IMR-90 (cell line): ENCODE measurements around the gene ATP5MC3. TPM values are rescaled to one million over a fixed set of nuclear protein-coding genes. Genes with fewer than 3 reads are reported as not detected.

ENCODE experiments used
- ATAC-seq: fragments of 200-7000 bp; cut with Tn5 transposase; 2 replicates; pipeline ENCODE4 v1.9.1; 2020; ENCODE audit warnings: low read depth, mild to moderate bottlenecking, moderate library complexity
- BruUV-seq: library from RNA; stranded (reverse); fragments of 400-500 nt; replicated peaks from 2 replicates; lab custom pipeline; 2021; lab: Mats Ljungman, UMichigan
- CTCF ChIA-PET: fragments of 300-600 bp; formaldehyde crosslinking; extraction: SDS; loops from one replicate; lab custom pipeline; 2021; ENCODE audit warnings: antibody characterized with exemption; lab: Yijun Ruan, JAX
- POLR2A ChIA-PET: fragments of 300-600 bp; sonication (Branson Sonifier 250); formaldehyde crosslinking; loops from one replicate; lab custom pipeline; 2022; ENCODE audit warnings: antibody characterized with exemption; ENCODE audit not compliant: unreplicated experiment; lab: Charles Lee
- DNase-seq: peaks from one replicate; pipeline ENCODE4 v3.0.0; 2013
- H2AFZ ChIP-seq: replicated peaks from 2 replicates; pipeline ENCODE3; 2013; ENCODE audit warnings: low read length, mild to moderate bottlenecking; ENCODE audit not compliant: poor library complexity
- H2AK5ac ChIP-seq: 2 replicates; pipeline ENCODE4 v1.6.1; 2013; ENCODE audit warnings: low read depth, low read length, inconsistent platforms
- H2AK9ac ChIP-seq: replicated peaks from 2 replicates; pipeline ENCODE3; 2013; ENCODE audit warnings: mild to moderate bottlenecking, low read depth, low read length, moderate library complexity; ENCODE audit not compliant: poor library complexity
- H2BK120ac ChIP-seq: 2 replicates; pipeline ENCODE4 v1.6.1; 2013; ENCODE audit warnings: low read depth, low read length, inconsistent platforms
- H2BK15ac ChIP-seq: 3 replicates; pipeline ENCODE4 v1.6.1; 2013; ENCODE audit warnings: low read depth, low read length, inconsistent platforms
- H2BK20ac ChIP-seq: 2 replicates; pipeline ENCODE4 v1.6.1; 2013; ENCODE audit warnings: low read depth, mild to moderate bottlenecking, inconsistent platforms, low read length, moderate library complexity
- H2BK5ac ChIP-seq: 2 replicates; pipeline ENCODE4 v1.6.1; 2013; ENCODE audit warnings: mild to moderate bottlenecking, low read depth, low read length, inconsistent platforms; ENCODE audit not compliant: poor library complexity, severe bottlenecking
- H3K14ac ChIP-seq: replicated peaks from 2 replicates; pipeline ENCODE4 v1.6.1; 2013; ENCODE audit warnings: low read depth, low read length, inconsistent platforms
- H3K18ac ChIP-seq: 2 replicates; pipeline ENCODE4 v1.6.1; 2013; ENCODE audit warnings: low read depth, low read length, control low read depth
- H3K23ac ChIP-seq: 2 replicates; pipeline ENCODE4 v1.6.1; 2013; ENCODE audit warnings: low read depth, low read length, inconsistent platforms
- H3K27ac ChIP-seq: 2 replicates; pipeline ENCODE4 v1.5.1; 2013; ENCODE audit warnings: mild to moderate bottlenecking, control low read depth, low read length; ENCODE audit not compliant: insufficient read depth
- H3K27me3 ChIP-seq: 2 replicates; pipeline ENCODE4 v1.6.1; 2013; ENCODE audit warnings: low read length; ENCODE audit not compliant: control insufficient read depth, insufficient read depth
- H3K36me3 ChIP-seq: 2 replicates; pipeline ENCODE4 v1.6.1; 2013; ENCODE audit warnings: low read length, mixed read lengths; ENCODE audit not compliant: control insufficient read depth, insufficient read depth
- H3K4ac ChIP-seq: 2 replicates; pipeline ENCODE4 v1.6.1; 2013; ENCODE audit warnings: low read depth, low read length, inconsistent platforms
- H3K4me1 ChIP-seq: 2 replicates; pipeline ENCODE4 v1.6.1; 2013; ENCODE audit warnings: low read length, mixed read lengths; ENCODE audit not compliant: control insufficient read depth, insufficient read depth
- H3K4me2 ChIP-seq: 2 replicates; pipeline ENCODE4 v1.6.1; 2013; ENCODE audit warnings: low read depth, mild to moderate bottlenecking, control low read depth, low read length, moderate library complexity
- H3K4me3 ChIP-seq: 2 replicates; pipeline ENCODE4 v1.5.1; 2013; ENCODE audit warnings: low read depth, mild to moderate bottlenecking, control low read depth, low read length, moderate library complexity; ENCODE audit not compliant: insufficient read depth
- H3K56ac ChIP-seq: 2 replicates; pipeline ENCODE4 v1.6.1; 2013; ENCODE audit warnings: low read length, inconsistent platforms; ENCODE audit not compliant: insufficient read depth; ENCODE audit errors: extremely low read depth
- H3K79me1 ChIP-seq, 2 experiments: 2 replicates each; pipeline ENCODE4 v1.6.1; 2013; ENCODE audit warnings: low read length in 2 of 2, inconsistent platforms in 1 of 2, low read depth in 1 of 2
- H3K9ac ChIP-seq: 2 replicates; pipeline ENCODE4 v1.6.1; 2013; ENCODE audit warnings: low read depth, low read length, control low read depth
- H3K9me1 ChIP-seq: 2 replicates; pipeline ENCODE4 v1.6.1; 2013; ENCODE audit warnings: low read length, inconsistent platforms; ENCODE audit not compliant: insufficient read depth
- H3K9me3 ChIP-seq: 2 replicates; pipeline ENCODE4 v1.6.1; 2013; ENCODE audit warnings: low read length; ENCODE audit not compliant: control insufficient read depth, insufficient read depth
- H4K20me1 ChIP-seq: 2 replicates; pipeline ENCODE4 v1.6.1; 2013; ENCODE audit warnings: low read length, inconsistent platforms; ENCODE audit not compliant: insufficient read depth
- H4K5ac ChIP-seq: 2 replicates; pipeline ENCODE4 v1.6.1; 2013; ENCODE audit warnings: mild to moderate bottlenecking, low read depth, low read length, control low read depth
- H4K8ac ChIP-seq, 2 experiments: 2 replicates each; pipeline ENCODE4 v1.6.1; 2013; ENCODE audit warnings: low read depth in 2 of 2, low read length in 2 of 2, control low read depth in 1 of 2, inconsistent platforms in 1 of 2
- H4K91ac ChIP-seq: 2 replicates; pipeline ENCODE4 v1.6.1; 2013; ENCODE audit warnings: low read depth, low read length, inconsistent platforms; ENCODE audit not compliant: insufficient read depth
- BHLHE40 ChIP-seq: fragments of 150-350 bp; IDR thresholded peaks from 2 replicates; pipeline ENCODE4 v1.6.1; 2016; ENCODE audit warnings: mild to moderate bottlenecking, low read depth, low read length
- CEBPB ChIP-seq: IDR thresholded peaks from 2 replicates; pipeline ENCODE4 v1.6.1; 2012; ENCODE audit warnings: low read depth, low read length, improper control_type of control experiment
- CHD1 ChIP-seq: IDR thresholded peaks from 2 replicates; pipeline ENCODE4 v1.6.1; 2012; ENCODE audit warnings: low read depth, low read length, improper control_type of control experiment
- FOS ChIP-seq: fragments of 150-350 bp; IDR thresholded peaks from 2 replicates; pipeline ENCODE4 v1.6.1; 2016; ENCODE audit warnings: low read depth, low read length
- MAFK ChIP-seq: IDR thresholded peaks from 2 replicates; pipeline ENCODE4 v1.6.1; 2012; ENCODE audit warnings: low read depth, low read length, improper control_type of control experiment
- MAZ ChIP-seq: IDR thresholded peaks from 2 replicates; pipeline ENCODE4 v1.6.1; 2012; ENCODE audit warnings: low read depth, mild to moderate bottlenecking, low read length, improper control_type of control experiment, moderate library complexity, borderline replicate concordance
- MXI1 ChIP-seq: IDR thresholded peaks from 2 replicates; pipeline ENCODE4 v1.6.1; 2012; ENCODE audit warnings: low read depth, mild to moderate bottlenecking, low read length, moderate library complexity, borderline replicate concordance
- NFE2L2 ChIP-seq: fragments of 150-350 bp; IDR thresholded peaks from 2 replicates; pipeline ENCODE4 v1.6.1; 2016; ENCODE audit warnings: low read depth, mild to moderate bottlenecking, low read length
- POLR2A ChIP-seq: IDR thresholded peaks from 2 replicates; pipeline ENCODE4 v1.6.1; 2012; ENCODE audit warnings: mild to moderate bottlenecking, low read depth, low read length
- RAD21 ChIP-seq: IDR thresholded peaks from 2 replicates; pipeline ENCODE4 v1.6.1; 2012; ENCODE audit warnings: low read length, improper control_type of control experiment
- RCOR1 ChIP-seq: IDR thresholded peaks from 2 replicates; pipeline ENCODE4 v1.6.1; 2012; ENCODE audit warnings: mild to moderate bottlenecking, low read length, improper control_type of control experiment; ENCODE audit not compliant: insufficient replicate concordance
- RFX5 ChIP-seq: IDR thresholded peaks from 2 replicates; pipeline ENCODE4 v1.8.0; 2012; ENCODE audit warnings: low read depth, mild to moderate bottlenecking, low read length, moderate library complexity
- SMC3 ChIP-seq: fragments of 150-350 bp; IDR thresholded peaks from 2 replicates; pipeline ENCODE4 v1.6.1; 2016; ENCODE audit warnings: low read depth, mild to moderate bottlenecking, antibody characterized with exemption, low read length, moderate library complexity
- WGBS, 2 experiments: methylation state at CpG; one replicate each; pipeline versions ENCODE4 v1.1.5 to v1.1.7; 2013; ENCODE audit warnings: missing lambda C conversion rate in 2 of 2; ENCODE audit not compliant: insufficient read length in 1 of 2; ENCODE audit errors: extremely low coverage in 2 of 2; 5-methylcytosine and 5-hydroxymethylcytosine counted together
- dilution Hi-C: fragments of 300-500 bp; cut with HindIII; formaldehyde crosslinking; loops from one replicate; pipeline ENCODE4 v1.14.3; 2018; ENCODE audit warnings: low sequenced_read_pairs; ENCODE audit not compliant: unreplicated experiment
- in situ Hi-C: fragments of 300-500 bp; cut with MboI; formaldehyde crosslinking; loops from 3 replicates; pipeline ENCODE4 v1.14.3; 2019; ENCODE audit warnings: low sequenced_read_pairs, inconsistent platforms, mixed read lengths
- intact Hi-C: fragments of 100-400 bp; cut with micrococcal nuclease; formaldehyde crosslinking; loops from 2 replicates; pipeline ENCODE4 v1.10.0; 2022
- polyA plus RNA-seq, 3 experiments: library from polyadenylated mRNA; depleted of rRNA; stranded (reverse); fragments of >200 nt; gene quantifications; 2 replicates each; pipeline ENCODE4 v1.2.3, GENCODE V29; 2012; ENCODE audit warnings: low replicate concordance in 1 of 3
- total RNA-seq: library from RNA; depleted of rRNA; stranded (reverse); fragments of >200 nt; gene quantifications from 2 replicates; pipeline ENCODE4 v1.2.3, GENCODE V29; 2012
- TF ChIP-seq, protein P1 (sequence below): fragments of 150-350 bp; IDR thresholded peaks from 2 replicates; pipeline ENCODE4 v1.6.1; 2017; ENCODE audit warnings: mild to moderate bottlenecking, antibody characterized with exemption, low read length, low read depth
- TF ChIP-seq, protein P2 (sequence below): fragments of 150-350 bp; IDR thresholded peaks from 2 replicates; pipeline ENCODE4 v1.6.1; 2016; ENCODE audit warnings: low read depth, mild to moderate bottlenecking, low read length, moderate library complexity, borderline replicate concordance
- TF ChIP-seq, protein P3 (sequence below): conservative IDR thresholded peaks from 2 replicates; pipeline ENCODE4 v1.5.1; 2012; ENCODE audit warnings: mild to moderate bottlenecking, low read depth, low read length, improper control_type of control experiment

Gene ATP5MC3
- total and polyA plus RNA-seq, 2 of the 4 experiments (the other 2 are of a cell fraction): 167 to 365 TPM

DNA sequence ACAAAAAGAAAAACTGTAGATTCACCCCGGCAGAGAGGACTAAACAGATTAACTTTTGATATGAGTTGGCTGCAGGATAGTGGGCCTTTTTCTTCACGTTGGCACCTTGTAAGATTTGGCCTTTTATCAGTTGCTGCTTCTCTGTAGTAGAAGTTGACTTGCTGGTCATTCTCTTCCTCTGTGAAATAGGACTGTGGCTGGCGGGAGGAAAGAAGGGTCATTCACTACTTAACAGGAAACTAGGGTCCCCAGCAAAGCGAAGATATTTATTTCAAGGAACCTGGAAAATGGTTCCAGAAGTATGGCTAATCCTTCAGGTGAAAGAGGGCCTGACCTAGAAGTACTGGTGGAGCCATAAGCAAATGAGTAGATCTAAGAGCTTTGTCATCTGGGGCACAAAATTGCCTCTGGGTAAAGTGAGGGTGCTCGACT is 383 bp upstream of the ATP5MC3 start:
- H2AK9ac ChIP-seq: no peak overlapping the region
- H2BK20ac ChIP-seq: peak overlapping the region; percentile 59; the same call in 1 of the 2 replicates
- peak overlapping the region; percentile 44 for H2BK5ac ChIP-seq
- H3K23ac ChIP-seq: no peak overlapping the region
- H2BK120ac ChIP-seq: peak overlapping the region; percentile 58; the same call in 1 of the 2 replicates
- peak overlapping the region; percentile 81 for H3K4ac ChIP-seq
- H2AFZ ChIP-seq: peak overlapping the region; percentile 97
- dilution Hi-C loops (no loop called here), intact Hi-C loops (no loop called here), in situ Hi-C loops (no loop called here)
- peak overlapping the region; percentile 84 for H4K5ac ChIP-seq
- no peaks in the 10 kb centered on the region for H3K4me1 ChIP-seq
- H4K20me1 ChIP-seq: 0 out of 2 replicates have a peak, but pooled peaks cover 3% of the 10 kb centered on the region
- peak overlapping the region; percentile 48; the same call in 1 of the 2 replicates for H3K27ac ChIP-seq
- H3K9me1 ChIP-seq: no peaks in the 10 kb centered on the region
- peak overlapping the region; percentile 79 for H4K91ac ChIP-seq
- POLR2A ChIA-PET: no interaction called here
- CTCF ChIA-PET: no interaction called here
- no TSS peak for BruUV-seq
- ATAC-seq (no peak), DNase-seq (no peak)
- peak overlapping the region; percentile 72 for H3K14ac ChIP-seq
- H3K56ac ChIP-seq: peak overlapping the region; percentile 86; the same call in 1 of the 2 replicates
- WGBS, 2 experiments: no CpG with 5 or more reads among the region's 5 CpGs
- H2AK5ac ChIP-seq: no peak overlapping the region
- H3K9me3 ChIP-seq: no peaks in the 10 kb centered on the region
- peaks cover 8 to 17% of the 10 kb centered on the region in 2 experiments for H3K79me1 ChIP-seq
- peaks cover 11% of the 10 kb centered on the region for H3K36me3 ChIP-seq
- peak overlapping the region; percentile 56 for H3K4me2 ChIP-seq
- peak overlapping the region; percentile 26; the same call in 1 of the 2 replicates for H3K18ac ChIP-seq
- H4K8ac ChIP-seq: peak overlapping the region; percentile 97 to 99
- TF ChIP-seq RAD21: no peak
- TF ChIP-seq FOS: no peak
- TF ChIP-seq MAZ: no peak
- TF ChIP-seq, protein P1, sequence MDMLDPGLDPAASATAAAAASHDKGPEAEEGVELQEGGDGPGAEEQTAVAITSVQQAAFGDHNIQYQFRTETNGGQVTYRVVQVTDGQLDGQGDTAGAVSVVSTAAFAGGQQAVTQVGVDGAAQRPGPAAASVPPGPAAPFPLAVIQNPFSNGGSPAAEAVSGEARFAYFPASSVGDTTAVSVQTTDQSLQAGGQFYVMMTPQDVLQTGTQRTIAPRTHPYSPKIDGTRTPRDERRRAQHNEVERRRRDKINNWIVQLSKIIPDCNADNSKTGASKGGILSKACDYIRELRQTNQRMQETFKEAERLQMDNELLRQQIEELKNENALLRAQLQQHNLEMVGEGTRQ: no peak
- TF ChIP-seq, protein P2, sequence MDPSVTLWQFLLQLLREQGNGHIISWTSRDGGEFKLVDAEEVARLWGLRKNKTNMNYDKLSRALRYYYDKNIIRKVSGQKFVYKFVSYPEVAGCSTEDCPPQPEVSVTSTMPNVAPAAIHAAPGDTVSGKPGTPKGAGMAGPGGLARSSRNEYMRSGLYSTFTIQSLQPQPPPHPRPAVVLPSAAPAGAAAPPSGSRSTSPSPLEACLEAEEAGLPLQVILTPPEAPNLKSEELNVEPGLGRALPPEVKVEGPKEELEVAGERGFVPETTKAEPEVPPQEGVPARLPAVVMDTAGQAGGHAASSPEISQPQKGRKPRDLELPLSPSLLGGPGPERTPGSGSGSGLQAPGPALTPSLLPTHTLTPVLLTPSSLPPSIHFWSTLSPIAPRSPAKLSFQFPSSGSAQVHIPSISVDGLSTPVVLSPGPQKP: no peak
- no peak for TF ChIP-seq CHD1
- TF ChIP-seq MXI1: no peak
- no peak for TF ChIP-seq RCOR1
- TF ChIP-seq, protein P3, sequence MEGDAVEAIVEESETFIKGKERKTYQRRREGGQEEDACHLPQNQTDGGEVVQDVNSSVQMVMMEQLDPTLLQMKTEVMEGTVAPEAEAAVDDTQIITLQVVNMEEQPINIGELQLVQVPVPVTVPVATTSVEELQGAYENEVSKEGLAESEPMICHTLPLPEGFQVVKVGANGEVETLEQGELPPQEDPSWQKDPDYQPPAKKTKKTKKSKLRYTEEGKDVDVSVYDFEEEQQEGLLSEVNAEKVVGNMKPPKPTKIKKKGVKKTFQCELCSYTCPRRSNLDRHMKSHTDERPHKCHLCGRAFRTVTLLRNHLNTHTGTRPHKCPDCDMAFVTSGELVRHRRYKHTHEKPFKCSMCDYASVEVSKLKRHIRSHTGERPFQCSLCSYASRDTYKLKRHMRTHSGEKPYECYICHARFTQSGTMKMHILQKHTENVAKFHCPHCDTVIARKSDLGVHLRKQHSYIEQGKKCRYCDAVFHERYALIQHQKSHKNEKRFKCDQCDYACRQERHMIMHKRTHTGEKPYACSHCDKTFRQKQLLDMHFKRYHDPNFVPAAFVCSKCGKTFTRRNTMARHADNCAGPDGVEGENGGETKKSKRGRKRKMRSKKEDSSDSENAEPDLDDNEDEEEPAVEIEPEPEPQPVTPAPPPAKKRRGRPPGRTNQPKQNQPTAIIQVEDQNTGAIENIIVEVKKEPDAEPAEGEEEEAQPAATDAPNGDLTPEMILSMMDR: no peak
- TF ChIP-seq CEBPB: no peak
- TF ChIP-seq POLR2A: no peak
- TF ChIP-seq MAFK: no peak
- TF ChIP-seq SMC3: no peak
- TF ChIP-seq BHLHE40: no peak
- TF ChIP-seq NFE2L2: no peak
- TF ChIP-seq RFX5: no peak
- peak overlapping the region; percentile 89 for H3K4me3 ChIP-seq
- H2BK15ac ChIP-seq: peak overlapping the region; percentile 77; the same call in 1 of the 3 replicates
- H3K27me3 ChIP-seq: no peaks in the 10 kb centered on the region
- H3K9ac ChIP-seq: peak overlapping the region; percentile 59
